ENCODE measurements around the gene MYO3B. TPM values are rescaled to one million over a fixed set of nuclear protein-coding genes. Genes with fewer than 3 reads are reported as not detected.

Gene MYO3B
- total and polyA plus RNA-seq, 2 donors (not counting 3 experiments of a cell fraction or from before 2014, with no cell fraction given): 0.03 TPM; not detected in 1

- Histone ChIP-seq H2AFZ (ENCODE audit: low read depth, low read length) (no peak overlapping the region), H3K79me2 (ENCODE audit: control insufficient read depth, insufficient read depth, low read length) (no peaks in the 10 kb centered on the region), H3K9me3 (replicated peaks; ENCODE audit: control insufficient read depth, insufficient read depth, low read length) (no peaks in the 10 kb centered on the region), H3K27ac (ENCODE audit: insufficient read depth, low read depth, low read length) (no peak overlapping the region), H3K27me3 (ENCODE audit: control insufficient read depth in 2 of 2, insufficient read depth in 2 of 2, low read length in 2 of 2) (peaks cover 0 to 4% of the 10 kb centered on the region in 2 experiments), H3K4me1 (ENCODE audit: control insufficient read depth, extremely low read depth, insufficient read depth, low read length) (no peaks in the 10 kb centered on the region), H3K9me1 (replicated peaks; ENCODE audit: control insufficient read depth, extremely low read depth, insufficient read depth, low read length) (no peaks in the 10 kb centered on the region), H3K4me2 (ENCODE audit: insufficient read depth, low read length) (no peak overlapping the region), H4K20me1 (replicated peaks; ENCODE audit: control insufficient read depth, extremely low read depth, insufficient read depth, low read length) (no peaks in the 10 kb centered on the region), H3K36me3 (ENCODE audit: control insufficient read depth in 2 of 2, extremely low read depth in 1 of 2, insufficient read depth in 2 of 2, low read length in 2 of 2) (no peaks in the 10 kb centered on the region), H3K4me3 (replicated peaks in 1 of 3; ENCODE audit: insufficient read depth in 1 of 3, low read depth in 1 of 3, low read length in 3 of 3) (no peak overlapping the region), H3K9ac (replicated peaks; ENCODE audit: extremely low read depth, insufficient read depth, low read length) (no peak overlapping the region)
- POLR2A ChIA-PET: no interaction called here
- dilution Hi-C loops (cut with MboI; ENCODE audit: extremely low pct_ligation_motif_present, low sequenced_read_pairs) (no loop called here), intact Hi-C loops (cut with micrococcal nuclease) (no loop called here)
- DNase-seq (ENCODE audit: low read depth, low spot score) (no peak), FAIRE-seq (no peak)
- TF ChIP-seq POLR2AphosphoS5 (IDR thresholded peaks at IDR 0.05; ENCODE audit: insufficient read depth, low read depth, low read length) (no peak), CTCF (IDR thresholded peaks at IDR 0.05; ENCODE audit: extremely low read depth in 1 of 2, insufficient read depth in 1 of 2, low read depth in 1 of 2, low read length in 2 of 2) (no peak), EZH2 (IDR thresholded peaks at IDR 0.05; ENCODE audit: borderline replicate concordance, low read depth, low read length, severe bottlenecking) (no peak), POLR2A (IDR thresholded peaks at IDR 0.05; ENCODE audit: low read depth, low read length) (no peak), FOS (IDR thresholded peaks at IDR 0.05; ENCODE audit: borderline replicate concordance, insufficient read depth, low read length) (no peak), GATA2 (IDR thresholded peaks at IDR 0.05; ENCODE audit: insufficient read depth, insufficient read length, low read depth, low read length) (no peak), MYC (IDR thresholded peaks at IDR 0.05; ENCODE audit: low read depth, low read length) (no peak), JUN (IDR thresholded peaks at IDR 0.05; ENCODE audit: borderline replicate concordance, insufficient read depth, insufficient read length, low read depth) (no peak)
- TF ChIP-seq, protein P1, sequence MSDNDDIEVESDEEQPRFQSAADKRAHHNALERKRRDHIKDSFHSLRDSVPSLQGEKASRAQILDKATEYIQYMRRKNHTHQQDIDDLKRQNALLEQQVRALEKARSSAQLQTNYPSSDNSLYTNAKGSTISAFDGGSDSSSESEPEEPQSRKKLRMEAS (IDR thresholded peaks at IDR 0.05; ENCODE audit: insufficient read depth, insufficient read length): no peak
- CTCF ChIA-PET: no interaction called here
- BruUV-seq (replicated peaks): no TSS peak
These were observed 395.7 kb downstream of the MYO3B start for GRCh38 chr2:170573671-170574070.
